ENCODE measurements around the gene SNX9. TPM values are rescaled to one million over a fixed set of nuclear protein-coding genes. Genes with fewer than 3 reads are reported as not detected.

The SNX9 gene
- total RNA-seq, 1 experiment from 2014 or later: 33.1 TPM

Other genes with a start within 250 kb of the SNX9 start
- 8.9 and 10.3 TPM in 2 replicates for gene SYNJ2, start 158.6 kb downstream of the SNX9 start, total RNA-seq (2022)

Measured in MCF 10A (cell line).